AG08395 (cell line): ENCODE data around the gene CYSRT1.
A peak's percentile ranks its signal among the peaks of the same experiment; 100 is the strongest.

ENCODE experiments used
- DNase-seq: peaks from one replicate; pipeline ENCODE4 v3.0.0; 2012; ENCODE audit warnings: mixed read lengths, low spot score

Gene CYSRT1

DNA sequence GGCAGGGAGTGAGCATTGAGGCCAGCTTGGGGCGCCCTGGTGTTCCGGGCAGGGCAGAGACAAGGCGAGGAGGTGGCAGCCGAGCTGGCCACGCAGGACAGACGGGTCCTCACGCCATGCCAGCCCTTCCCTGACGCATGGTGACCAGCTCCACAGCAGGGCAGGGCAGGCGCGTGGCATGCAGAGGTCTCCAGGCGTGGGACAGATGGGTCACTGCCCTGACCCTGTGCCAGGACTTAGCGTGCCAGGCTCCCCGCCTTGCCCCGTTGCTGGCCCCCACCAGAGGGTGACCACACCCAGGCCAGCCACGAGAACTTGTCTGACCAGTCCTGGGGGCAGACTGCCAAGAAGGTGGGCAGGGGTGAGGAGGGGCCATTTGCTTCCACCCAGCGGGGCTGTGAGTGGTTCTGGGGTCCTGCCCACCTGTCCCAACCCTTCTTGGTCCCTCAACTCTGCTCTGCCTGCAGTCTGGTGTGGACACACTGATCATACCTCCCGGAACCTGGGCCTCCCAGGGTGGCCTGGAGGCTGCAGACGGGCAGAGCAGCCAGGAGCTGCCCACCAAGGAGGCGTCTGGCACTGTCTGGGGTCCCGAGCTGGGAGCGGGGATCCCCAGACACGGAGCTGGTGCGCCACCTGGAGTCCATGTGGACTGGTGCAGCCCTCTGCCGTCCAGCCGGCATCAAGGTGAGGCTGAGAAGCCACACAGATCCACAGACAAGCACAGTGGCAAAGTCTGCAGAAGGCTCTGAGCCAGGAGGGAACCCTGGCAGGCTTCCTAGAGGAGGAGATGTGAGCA is 2.3 kb downstream of the CYSRT1 start, which contains the start of gene RNF224:
TSS of gene RNF224 (plus strand) at position 449 of the 799 bp plus-strand sequence. CDS start 834 bp downstream, outside the sequence.
- DNase-seq: peak; percentile 77

DNA sequence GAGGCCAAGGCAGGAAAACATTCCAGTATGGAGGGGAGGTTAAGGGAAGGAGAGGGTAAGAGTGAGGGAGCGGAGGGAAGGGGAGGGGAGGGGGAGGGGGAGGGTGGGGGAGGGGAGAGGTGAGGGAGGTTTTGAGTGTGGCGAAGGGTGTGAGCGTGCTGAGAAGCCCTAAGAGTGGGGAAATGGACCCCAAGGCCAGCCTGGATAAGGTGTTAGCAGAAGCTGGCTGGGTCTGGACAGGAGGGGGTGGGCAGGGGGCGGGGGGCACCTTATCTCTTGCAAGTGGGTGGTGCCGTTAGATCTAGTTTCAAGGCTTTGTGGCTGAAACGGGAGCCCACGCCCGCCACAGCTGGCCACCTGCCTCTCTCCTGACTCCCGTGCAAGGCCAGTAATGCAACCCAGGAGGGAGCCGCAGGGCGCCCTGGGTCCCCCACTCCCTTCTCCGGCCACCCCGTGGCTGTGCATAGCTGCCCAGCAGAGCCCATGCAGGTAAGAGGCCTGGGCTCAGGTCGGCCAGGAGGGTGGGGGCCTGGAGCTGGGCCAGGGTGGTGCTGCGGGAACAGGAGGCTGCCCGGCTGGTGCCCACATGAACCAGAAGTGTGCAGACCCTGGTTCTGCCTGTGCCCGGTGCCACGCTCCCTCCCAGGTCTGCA is 3.0 kb downstream of the CYSRT1 start:
- DNase-seq: no peak

DNA sequence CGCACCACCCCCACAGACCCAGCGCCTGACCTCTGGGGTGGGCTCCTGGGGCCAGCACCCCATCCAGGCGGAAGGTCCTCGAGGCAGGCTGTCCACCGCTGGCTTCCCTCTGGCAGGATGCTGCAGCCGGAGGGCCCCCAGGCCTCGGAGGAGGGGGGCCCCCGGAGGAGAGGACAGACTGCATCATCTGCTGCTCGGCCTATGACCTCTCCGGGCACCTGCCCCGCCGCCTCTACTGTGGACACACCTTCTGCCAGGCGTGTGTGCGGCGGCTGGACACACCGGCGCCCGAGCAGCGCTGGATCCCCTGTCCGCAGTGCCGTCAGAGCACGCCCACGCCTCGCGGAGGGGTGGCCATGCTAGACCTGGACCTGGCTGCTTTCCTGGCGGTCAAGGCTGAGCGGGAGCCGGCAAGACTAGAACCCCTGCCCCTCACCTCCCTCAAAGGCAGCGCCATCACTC is 3.6 kb downstream of the CYSRT1 start:
- no peak for DNase-seq

DNA sequence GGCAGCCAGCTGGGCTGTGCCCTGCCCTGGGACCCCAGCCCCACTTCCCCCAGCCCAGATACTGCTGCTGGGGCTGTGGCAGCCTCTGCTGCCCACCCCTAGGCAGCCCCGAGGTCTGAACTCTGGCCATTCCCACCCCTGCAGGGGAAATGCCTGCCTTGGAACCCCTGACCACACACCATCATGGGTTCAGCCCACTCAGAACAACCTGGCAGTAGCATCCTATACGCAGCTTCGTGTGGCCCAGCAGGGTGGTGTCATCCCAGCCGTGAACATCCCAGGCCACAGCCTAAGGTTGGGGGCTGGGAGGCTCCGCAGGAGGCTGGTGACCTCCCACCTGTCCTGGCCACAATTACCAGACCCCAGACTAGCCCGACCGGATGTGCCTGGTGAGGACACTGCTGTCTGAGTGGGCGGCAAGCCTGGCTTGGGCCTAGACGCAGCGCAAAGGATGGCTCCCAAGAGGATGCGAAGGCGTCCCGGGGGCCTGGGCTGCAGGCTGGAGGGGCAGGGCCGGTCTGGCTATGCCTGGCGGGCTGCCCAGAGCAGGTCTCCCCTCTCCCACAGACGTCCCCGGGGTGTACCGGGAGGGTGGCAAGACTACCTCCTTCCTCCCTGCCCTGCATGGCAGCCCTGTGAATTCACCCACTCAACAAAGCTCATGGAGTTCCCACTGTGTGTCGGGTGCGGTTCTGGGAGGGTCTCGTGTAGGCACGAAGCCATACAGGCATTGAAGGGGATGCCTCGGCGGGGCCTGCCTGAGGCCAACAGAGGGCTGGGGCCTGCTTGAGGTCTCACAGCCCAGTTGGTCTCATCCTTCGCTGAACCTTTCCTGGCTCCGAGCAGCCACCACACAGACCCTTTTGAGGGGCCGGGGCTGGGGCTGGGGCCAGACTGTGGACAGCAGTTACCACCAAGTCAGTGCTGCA is 4.3 kb downstream of the CYSRT1 start:
- no peak for DNase-seq

DNA sequence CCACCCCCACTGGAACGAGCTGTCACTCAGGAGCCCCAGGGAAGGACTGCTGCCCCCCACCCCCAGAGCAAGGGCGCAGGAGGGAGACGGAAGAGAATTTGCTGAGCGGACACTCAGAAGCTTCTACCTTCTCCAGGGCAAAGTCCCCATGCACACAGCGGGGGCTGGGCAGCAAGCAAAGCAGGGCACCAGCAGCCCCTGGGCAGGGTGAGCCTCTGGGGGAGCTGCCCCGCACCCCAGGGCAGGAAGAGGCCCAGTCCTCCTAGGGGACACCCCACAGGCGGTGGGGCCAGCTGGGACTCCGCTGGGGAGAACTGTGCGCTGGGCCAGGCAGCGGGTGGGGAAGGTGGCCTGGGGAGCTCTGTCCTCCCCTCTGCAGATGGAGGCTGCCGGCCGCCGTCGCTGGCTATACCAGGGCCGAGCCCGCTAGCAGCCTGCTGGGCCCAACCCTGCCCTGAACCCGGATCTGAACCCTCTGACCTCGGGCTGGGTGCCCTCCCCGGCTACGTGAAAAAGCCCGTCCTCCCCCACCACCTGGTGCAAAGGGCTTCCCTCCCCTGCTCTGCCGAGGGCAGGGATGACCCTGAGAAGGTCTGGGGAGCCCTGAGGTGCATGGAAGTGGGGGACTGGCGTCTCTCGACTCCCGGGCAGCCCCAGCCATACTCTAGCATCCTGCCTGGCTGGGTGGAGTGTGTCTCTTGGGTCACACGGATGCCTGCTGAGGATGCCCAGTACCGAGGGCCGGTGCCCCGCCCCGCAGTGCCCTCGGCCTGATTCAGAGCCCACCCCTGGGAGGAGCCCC is 5.1 kb downstream of the CYSRT1 start:
- DNase-seq: no peak

DNA sequence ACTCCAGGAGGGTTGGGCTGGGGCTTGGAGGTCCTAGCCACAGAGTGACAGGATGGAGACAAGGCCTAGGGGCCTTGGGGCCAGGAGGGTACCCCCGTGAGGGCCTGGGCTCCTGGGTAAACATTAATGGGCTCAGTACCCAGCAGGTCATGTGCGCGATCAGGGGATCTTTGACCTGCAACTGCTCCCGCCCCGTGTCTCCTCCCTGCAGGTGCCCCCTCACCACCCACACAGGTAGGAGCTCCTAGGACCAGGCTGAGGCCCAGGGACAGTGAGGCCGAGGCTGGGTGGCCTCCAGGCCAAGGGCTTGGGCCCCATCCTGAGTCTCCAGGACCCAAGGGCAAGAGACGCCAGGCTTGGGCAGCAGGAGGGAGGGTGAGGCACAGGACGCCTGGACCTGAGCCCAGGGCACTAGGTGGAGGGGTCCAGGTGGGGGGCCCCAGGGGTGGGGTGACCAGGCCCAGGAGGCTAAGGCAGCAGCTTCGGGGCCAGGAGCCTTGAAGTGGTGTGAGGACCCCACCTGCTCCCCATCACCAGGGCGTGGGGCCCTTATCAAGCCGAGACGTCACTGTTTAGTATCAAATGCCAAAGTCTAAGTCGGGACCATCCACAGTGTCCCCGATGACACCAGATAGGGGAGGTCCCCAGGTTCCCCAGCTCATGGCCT is 5.9 kb downstream of the CYSRT1 start, which contains the start of gene SLC34A3:
TSS of gene SLC34A3 (plus strand) at position 197 of the 667 bp plus-strand sequence. CDS start 802 bp downstream, outside the sequence.
- no peak for DNase-seq

DNA sequence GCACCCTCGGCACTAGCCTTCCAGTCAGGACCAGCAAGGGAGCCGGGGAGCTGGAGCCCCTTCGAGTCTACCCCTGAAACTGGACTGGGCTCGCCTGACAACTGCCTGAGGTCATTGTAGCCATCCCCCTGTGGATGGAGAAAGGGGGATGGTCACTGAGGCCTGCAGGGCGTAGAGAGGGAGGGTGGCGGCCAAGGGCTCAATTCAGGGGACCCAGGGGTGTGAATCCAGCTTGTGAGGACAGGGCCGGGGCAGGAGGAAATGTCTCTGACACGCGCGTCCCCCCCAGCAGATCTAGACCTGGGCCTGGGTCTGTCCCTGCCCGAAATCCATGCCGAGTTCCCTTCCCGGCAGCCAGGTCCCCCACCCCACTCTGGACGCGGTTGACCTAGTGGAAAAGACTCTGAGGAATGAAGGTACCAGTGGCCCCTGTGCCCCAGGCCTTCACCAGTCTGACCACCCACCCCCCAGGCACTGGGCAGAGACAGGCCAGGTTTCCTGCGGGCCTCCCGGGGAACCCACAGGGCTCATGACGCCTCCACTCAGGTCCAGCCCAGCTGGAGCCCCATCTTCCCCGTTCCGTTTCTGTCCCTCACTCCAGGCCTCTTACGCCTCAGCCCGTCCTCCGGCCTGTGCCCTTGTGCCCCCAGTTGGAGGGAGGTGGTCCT is 6.5 kb downstream of the CYSRT1 start:
- no peak for DNase-seq

DNA sequence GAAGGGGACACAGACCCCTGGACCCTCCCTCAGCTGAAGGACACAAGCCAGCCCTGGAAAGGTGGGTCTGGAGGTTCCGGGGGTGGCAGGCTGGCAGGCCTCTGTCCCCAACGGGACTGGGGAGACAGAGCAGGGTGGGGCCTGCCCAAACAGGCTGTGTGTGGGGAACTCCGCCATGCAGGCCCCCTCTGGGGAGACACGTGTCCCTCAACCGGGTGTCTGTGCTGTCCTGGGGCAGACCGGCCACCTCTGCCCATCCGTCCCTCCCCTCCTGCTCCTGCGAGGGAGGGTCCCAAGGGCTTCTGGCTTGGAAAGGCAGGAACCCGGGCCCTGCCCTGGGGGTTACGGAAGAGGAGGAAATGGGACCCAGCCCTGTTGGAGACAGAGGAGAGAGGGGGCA is 7.1 kb downstream of the CYSRT1 start:
- DNase-seq: no peak

DNA sequence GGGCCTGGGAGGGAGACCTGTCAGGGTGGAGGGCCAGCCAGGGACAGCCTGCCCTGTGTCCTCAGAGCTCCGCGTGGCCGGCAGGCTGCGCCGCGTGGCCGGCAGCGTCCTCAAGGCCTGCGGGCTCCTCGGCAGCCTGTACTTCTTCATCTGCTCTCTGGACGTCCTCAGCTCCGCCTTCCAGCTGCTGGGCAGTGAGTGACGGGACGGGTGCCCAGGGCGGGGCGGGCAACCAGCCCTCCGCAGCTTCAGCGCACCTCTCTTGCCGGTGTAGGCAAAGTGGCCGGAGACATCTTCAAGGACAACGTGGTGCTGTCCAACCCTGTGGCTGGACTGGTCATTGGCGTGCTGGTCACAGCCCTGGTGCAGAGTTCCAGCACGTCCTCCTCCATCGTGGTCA is 7.5 kb downstream of the CYSRT1 start:
- no peak for DNase-seq

DNA sequence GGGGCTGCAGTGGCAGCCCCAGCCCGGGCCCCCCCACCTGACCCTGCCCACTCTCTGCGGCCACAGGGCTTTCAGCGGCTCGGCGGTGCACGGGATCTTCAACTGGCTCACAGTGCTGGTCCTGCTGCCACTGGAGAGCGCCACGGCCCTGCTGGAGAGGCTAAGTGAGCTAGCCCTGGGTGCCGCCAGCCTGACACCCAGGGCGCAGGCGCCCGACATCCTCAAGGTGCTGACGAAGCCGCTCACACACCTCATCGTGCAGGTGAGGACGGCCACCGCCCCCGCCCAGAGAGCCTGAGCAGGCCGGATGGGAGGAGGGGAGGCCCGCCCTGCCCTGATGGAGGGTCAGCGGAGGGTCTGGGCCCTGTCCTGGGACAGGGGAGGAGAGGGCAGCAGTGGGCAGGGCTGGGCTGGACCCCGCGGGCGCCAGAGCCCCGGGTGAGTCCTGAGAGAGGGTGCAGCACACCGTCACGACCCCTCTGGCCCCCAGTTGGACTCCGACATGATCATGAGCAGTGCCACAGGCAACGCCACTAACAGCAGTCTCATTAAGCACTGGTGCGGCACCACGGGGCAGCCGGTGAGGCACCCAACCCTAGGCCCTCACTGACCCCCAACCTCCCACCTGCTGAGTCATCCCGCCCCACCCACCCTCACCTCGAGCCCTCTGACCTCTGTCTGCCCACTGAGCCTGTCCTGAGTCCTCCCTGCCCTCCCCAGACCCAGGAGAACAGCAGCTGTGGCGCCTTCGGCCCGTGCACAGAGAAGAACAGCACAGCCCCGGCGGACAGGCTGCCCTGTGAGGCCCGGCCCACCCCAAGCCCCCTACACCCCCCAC is 8.4 kb downstream of the CYSRT1 start:
- no peak for DNase-seq

DNA sequence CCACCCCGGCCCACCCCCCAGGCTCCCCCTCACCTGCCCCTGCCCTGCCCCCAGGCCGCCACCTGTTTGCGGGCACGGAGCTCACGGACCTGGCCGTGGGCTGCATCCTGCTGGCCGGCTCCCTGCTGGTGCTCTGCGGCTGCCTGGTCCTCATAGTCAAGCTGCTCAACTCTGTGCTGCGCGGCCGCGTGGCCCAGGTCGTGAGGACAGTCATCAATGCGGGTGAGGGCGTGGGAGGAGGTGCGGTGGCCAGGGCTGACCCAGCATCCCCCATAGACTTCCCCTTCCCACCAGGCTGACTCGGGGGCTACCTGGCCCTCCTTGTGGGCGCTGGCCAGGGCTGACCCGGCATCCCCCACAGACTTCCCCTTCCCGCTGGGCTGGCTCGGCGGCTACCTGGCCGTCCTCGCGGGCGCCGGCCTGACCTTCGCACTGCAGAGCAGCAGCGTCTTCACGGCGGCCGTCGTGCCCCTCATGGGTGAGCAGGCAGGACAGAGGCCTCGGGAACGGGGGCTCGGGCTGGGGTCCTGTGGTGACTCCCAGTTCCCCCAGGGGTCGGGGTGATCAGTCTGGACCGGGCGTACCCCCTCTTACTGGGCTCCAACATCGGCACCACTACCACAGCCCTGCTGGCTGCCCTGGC is 9.2 kb downstream of the CYSRT1 start:
- DNase-seq: no peak

DNA sequence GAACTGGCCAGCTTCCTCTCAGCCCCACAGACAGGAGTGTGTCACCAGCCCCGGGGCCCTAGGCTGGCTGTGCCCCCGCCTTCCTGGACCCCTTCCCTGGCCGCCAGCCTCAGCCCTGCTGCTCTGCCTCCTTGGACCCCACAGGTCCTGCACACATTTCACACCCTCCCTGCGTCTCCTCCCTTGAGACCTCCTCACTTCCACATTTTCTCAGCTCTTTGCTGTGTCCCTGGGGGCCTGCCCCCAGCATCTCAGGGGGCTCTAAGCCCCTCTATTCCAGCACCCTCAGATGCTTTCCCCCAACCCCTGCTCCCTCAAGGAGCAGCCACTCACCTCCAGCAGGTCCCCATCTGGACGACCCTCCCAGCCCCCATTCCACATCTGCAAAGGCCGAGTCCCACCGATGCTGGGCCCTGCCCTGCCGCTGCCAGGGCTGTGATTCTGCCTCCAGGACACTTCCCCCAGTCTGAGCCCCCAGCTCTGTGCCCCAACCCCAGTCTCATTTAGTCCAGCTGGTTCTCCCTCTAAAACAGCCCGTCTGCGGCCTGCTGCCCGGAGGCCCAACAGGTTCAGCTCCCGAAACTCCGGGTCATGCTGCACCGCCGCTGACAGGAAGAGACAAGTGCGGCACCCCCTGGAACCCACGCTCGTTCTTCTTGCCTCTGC is 9.9 kb downstream of the CYSRT1 start:
- no peak for DNase-seq

DNA sequence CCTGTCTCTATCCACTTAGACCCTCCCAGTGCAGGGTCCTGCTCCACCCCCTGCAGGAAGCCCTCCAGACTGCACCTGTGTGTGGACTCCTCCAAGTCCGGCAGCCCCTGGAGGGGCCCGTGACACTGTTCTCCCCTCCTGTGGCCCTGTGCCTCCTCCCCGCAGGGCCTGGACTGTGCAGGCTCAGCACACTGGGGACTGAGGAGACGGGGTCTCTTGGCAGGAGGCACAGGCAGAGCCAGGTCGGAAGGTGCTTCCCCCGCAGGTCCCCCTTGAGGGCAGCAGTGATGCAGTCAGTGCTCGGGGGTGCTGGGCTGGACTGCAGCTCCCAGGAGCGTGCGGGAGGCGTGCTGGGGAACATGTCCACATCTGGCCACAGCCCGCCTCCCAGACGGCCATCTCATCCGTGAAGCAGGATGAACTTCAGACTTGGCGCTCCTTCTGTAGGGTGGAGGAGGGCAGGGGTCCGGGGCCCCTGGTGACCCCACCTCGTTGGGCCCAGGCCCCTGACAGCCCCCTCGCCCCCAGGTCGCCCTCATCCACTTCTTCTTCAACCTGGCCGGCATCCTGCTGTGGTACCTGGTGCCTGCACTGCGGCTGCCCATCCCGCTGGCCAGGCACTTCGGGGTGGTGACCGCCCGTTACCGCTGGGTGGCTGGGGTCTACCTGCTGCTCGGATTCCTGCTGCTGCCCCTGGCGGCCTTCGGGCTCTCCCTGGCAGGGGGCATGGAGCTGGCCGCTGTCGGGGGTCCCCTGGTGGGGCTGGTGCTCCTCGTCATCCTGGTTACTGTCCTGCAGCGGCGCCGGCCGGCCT is 10.7 kb downstream of the CYSRT1 start:
- DNase-seq: no peak

DNA sequence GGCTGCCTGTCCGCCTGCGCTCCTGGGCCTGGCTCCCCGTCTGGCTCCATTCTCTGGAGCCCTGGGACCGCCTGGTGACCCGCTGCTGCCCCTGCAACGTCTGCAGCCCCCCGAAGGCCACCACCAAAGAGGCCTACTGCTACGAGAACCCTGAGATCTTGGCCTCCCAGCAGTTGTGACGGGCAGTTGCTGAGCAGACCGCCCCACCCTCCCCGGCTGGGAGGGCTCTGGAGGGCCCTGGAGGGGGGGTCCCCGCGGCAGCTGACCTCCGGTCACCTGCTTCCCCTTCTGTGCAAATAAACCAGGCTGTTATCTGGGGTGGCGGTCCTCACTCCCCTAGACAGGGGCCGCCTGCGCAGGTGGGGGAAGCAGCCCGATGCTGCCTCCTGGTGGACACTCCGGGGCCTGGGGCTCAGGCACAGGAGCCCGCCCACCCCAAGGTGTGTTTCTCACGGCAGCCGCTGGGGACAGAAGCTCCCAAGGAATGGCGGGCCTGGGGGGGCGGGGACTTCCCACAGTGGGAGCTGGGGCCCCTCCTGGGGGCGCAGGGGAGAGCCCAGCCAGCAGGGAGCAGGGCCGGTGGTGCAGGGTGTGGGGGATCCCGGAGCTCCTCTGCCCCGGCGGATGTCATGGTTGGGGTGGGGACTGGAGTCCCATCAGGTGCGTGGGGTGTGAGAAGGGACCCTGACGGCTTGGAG is 11.4 kb downstream of the CYSRT1 start:
- DNase-seq: peak; percentile 91

DNA sequence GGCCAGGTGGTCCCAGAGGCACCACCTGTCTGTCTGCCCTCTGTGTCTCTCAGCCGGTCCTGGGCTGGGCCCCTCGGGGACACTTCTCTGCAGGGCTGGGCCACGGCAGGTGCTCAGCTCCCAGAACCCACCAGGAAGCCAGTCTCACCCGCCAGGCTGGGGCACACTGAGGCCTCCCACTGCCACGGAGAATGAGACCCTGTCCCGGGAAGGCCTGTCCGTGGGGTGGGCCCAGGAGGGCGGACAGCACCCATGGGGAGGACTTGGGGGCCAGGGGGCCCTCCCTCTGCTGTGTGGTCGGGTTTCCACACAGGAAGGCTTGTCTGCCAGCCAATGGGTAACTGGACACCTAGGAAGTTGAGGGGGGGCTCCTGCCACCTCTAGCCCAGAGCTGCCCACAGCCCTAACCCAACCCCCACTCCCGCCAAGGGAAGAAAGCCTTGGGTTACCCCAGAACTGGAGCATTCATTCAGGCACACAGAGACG is 12.0 kb downstream of the CYSRT1 start:
- DNase-seq: no peak
